ENCODE measurements around the gene PCDH11Y. TPM values are rescaled to one million over a fixed set of nuclear protein-coding genes. Genes with fewer than 3 reads are reported as not detected.
"Not testable (repeated sequence)": the region's sequence is repeated elsewhere in the genome, so short reads cannot be mapped to it uniquely, and the experiment has no call there.

The PCDH11Y gene, protein sequence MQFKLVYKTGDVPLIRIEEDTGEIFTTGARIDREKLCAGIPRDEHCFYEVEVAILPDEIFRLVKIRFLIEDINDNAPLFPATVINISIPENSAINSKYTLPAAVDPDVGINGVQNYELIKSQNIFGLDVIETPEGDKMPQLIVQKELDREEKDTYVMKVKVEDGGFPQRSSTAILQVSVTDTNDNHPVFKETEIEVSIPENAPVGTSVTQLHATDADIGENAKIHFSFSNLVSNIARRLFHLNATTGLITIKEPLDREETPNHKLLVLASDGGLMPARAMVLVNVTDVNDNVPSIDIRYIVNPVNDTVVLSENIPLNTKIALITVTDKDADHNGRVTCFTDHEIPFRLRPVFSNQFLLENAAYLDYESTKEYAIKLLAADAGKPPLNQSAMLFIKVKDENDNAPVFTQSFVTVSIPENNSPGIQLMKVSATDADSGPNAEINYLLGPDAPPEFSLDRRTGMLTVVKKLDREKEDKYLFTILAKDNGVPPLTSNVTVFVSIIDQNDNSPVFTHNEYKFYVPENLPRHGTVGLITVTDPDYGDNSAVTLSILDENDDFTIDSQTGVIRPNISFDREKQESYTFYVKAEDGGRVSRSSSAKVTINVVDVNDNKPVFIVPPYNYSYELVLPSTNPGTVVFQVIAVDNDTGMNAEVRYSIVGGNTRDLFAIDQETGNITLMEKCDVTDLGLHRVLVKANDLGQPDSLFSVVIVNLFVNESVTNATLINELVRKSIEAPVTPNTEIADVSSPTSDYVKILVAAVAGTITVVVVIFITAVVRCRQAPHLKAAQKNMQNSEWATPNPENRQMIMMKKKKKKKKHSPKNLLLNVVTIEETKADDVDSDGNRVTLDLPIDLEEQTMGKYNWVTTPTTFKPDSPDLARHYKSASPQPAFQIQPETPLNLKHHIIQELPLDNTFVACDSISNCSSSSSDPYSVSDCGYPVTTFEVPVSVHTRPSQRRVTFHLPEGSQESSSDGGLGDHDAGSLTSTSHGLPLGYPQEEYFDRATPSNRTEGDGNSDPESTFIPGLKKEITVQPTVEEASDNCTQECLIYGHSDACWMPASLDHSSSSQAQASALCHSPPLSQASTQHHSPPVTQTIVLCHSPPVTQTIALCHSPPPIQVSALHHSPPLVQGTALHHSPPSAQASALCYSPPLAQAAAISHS (N-terminal part only)
- not detected in 2 replicates for total RNA-seq

GRCh38 chrY:5000057-5000456, at the start of gene PCDH11Y:
TSS of gene PCDH11Y (plus strand) at chrY:5000296. CDS start at chrY:5057100, 56,804 bp downstream.
- H3K4me3 ChIP-seq (ENCODE audit: low read depth, low read length); DNase-seq (ENCODE audit: low read depth): not testable (repeated sequence)

DNA sequence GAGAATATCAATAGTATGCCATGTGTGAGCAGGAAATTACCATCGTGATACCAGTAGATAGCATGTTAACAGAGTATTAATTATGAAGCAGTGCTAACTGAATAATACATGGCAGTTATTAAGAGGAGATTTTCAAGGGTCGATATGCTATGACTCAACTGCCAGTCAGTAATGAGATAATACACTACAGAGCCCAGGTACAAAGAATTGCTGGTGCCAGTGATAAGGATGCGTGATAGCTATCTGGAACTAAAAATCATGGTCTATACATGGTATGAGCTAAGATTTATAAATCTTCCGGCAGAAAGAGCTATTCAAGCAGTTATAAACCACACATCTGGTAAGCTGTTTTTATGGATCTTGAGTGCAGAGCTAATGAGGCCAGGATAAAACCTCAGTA, 32.2 kb upstream of the PCDH11Y start:
- not testable (repeated sequence) for DNase-seq (ENCODE audit: low read depth); H3K4me3 ChIP-seq (ENCODE audit: low read depth, low read length)

DNA sequence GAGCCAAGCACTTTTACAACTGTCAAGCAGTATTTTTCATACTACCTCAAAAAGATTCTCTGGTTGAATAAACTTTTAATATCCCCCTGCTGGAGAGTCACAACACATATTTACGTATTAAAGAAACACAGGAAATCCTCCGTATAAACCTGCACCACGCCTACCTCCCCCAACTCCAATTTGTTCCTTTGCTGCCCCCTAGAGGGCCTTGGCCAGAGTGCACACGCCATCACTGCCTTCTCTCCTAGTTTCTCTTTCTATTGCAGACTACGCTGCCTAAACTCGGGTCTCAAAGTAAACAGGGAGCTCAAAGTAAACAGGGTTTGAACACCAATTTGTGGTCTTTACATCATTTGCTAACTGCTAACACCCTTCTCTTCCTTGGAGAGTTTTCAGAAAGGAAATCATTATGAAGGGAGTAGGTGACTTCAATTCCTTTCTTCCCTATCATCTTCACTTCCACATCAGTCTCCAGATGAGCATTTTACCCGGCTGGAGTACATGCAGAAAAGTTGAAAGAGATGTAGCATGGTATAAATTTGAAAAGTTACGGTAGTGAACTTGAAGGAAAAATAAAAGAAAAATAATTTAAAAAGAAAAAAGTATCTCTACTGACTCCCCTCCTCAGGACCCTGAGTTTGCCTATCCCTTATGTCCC, 8.2 kb upstream of the PCDH11Y start:
- DNase-seq (ENCODE audit: low read depth); H3K4me3 ChIP-seq (ENCODE audit: low read depth, low read length): not testable (repeated sequence)

DNA sequence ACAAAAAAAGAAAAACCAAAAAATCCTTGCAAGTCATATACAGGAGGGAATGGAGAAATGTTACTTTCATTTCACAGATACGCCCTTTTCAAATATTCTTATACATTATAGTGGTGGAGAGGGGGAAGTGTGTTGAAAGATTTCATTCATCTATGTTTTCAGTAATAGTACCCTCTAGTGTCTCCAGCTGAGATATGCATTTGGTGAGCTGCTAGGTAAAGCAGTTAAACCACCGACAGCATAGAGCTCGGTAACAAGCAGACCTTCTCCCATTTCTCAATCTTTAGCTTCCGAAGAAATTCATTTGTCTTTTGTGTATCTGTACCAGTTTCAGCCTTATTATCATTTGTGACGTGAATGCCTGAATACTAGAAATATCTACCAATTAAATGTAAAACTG, 5.2 kb upstream of the PCDH11Y start:
- H3K4me3 ChIP-seq (ENCODE audit: low read depth, low read length); DNase-seq (ENCODE audit: low read depth): not testable (repeated sequence)

DNA sequence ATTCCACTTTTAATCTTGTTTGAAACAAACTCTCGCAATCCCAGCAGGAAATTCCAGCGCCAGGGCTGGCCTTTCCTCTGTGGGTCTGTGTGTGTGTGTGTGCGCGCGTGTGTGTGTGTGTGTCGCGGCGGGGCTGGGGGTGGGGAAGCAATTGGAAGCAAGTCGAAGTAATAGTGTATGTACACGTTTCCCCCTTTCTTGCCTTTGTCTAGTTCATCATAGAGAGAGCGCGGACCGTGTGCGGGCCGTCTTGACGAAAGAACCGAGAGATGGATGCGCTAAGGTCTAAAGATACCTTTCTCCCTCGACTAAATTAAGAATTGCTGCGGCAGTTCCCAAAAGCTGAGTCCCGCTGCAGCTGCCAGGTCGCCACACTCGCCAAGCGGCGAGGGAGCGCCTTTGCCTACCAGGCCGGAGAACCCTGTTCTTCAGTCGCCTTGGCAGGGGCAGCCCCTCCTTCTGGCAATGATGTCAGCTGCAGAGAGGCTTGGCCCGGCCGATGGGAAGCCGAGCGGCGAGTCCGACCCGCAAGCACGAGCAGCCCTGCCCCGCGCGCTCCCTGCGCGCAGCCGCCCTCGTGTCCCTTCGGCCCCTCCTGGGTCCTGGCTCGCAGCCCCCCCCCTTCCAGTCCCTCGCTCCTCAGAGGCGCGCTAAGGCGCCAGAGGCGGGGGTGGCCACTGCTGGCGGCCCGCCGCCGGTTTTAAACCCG, 2.5 kb downstream of the PCDH11Y start:
- DNase-seq (ENCODE audit: low read depth); H3K4me3 ChIP-seq (ENCODE audit: low read depth, low read length): not testable (repeated sequence)

DNA sequence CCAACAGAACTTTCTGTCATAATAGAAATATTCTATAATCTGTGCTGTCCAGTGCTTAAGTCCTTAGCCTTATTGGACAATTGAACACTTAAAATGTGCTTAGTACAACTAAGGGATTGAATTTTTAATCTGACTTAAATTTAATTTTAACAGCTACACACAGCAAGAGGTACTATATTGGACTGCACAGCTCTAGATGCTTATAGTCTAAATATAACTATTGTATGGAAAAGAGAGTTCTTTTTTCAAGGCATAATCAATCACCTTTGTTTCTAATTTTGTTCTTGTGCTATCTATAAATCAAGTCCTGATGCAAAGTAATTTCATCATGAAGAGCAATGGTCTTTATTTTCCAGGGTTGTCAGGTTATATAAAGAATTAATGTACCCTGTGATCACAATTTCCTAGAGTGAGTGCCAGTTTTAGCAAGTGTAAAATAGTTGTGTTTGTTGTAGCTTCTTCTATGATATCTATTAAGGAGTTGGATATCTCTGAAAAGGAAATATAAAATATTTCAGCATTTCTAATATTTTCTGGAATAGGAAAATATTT, 39.0 kb downstream of the PCDH11Y start:
- DNase-seq (ENCODE audit: low read depth) = not testable (repeated sequence)

GRCh38 chrY:5083017-5083416, 82.9 kb downstream of the PCDH11Y start:
- H3K4me3 ChIP-seq (ENCODE audit: low read depth, low read length); DNase-seq (ENCODE audit: low read depth): not testable (repeated sequence)

More for the DNA sequence above, 39.0 kb downstream of the PCDH11Y start:
- not testable (repeated sequence) for H3K4me3 ChIP-seq (ENCODE audit: low read depth, low read length)

DNA sequence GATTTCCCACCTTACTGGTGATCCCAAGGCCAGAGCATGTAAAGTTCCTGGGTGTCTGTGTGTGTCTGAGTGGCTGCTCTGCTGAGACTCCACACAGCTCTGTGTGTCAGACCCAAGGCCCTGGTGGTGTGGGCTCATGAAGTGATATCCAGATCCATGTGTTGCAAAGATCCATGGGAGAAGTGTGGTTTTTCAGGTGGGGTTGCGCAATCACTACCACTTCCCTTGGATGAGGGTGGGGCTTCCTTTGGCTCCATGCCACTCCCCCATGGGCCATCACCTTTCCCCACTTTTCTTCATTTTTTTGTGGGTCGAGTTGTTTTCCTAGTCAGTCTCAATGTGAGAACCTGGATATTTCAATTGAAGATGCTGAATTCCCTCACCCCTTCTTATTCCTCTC, 182.9 kb downstream of the PCDH11Y start:
- not testable (repeated sequence) for H3K4me3 ChIP-seq (ENCODE audit: low read depth, low read length); DNase-seq (ENCODE audit: low read depth)

GRCh38 chrY:5215116-5215515, 215.0 kb downstream of the PCDH11Y start:
- H3K4me3 ChIP-seq (ENCODE audit: low read depth, low read length); DNase-seq (ENCODE audit: low read depth): not testable (repeated sequence)

DNA sequence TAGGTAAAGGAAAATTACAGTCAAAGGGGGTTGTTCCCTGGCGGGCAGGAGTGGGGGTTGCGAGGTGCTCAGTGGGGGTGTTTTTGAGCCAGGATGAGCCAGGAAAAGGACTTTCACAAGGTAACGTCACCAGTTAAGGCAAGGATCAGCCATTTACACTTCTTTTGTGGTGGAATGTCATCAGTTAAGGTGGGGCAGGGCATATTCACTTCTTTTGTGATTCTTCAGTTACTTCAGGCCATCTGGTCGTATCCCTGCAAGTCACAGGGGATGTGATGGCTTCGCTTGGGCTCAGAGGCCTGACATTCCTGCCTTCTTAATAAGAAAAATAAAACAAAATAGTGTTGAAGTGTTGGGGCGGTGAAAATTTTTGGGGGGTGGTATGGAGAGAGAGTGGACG, 324.8 kb downstream of the PCDH11Y start:
- H3K4me3 ChIP-seq (ENCODE audit: low read depth, low read length); DNase-seq (ENCODE audit: low read depth): not testable (repeated sequence)

GRCh38 chrY:5342220-5342619, 342.1 kb downstream of the PCDH11Y start:
- DNase-seq (ENCODE audit: low read depth) = not testable (repeated sequence)

DNA sequence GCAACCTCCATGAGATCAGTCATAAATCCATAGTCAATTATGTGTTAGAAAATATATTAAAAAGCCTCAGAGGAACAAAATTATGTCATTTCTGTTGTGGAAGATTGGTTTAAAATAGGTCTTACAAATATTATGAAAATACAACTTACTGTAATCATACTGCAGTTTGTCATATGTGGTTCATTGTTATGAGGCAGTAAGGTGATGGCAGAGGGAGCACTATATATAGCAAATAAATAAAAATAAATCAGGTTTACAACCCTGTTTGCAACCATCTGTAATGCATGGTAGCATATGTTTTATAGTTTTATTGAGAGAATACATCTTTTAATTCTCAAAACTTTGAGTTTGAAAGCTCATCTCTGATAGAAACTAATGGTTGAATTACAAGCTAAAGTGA, 543.6 kb downstream of the PCDH11Y start:
- DNase-seq (ENCODE audit: low read depth); H3K4me3 ChIP-seq (ENCODE audit: low read depth, low read length): not testable (repeated sequence)

More at GRCh38 chrY:5342220-5342619, 342.1 kb downstream of the PCDH11Y start:
- H3K4me3 ChIP-seq (ENCODE audit: low read depth, low read length) = not testable (repeated sequence)

- H3K4me3 ChIP-seq (ENCODE audit: low read depth, low read length); DNase-seq (ENCODE audit: low read depth): not testable (repeated sequence)
Observed at GRCh38 chrY:5638589-5638988, 638.5 kb downstream of the PCDH11Y start.

DNA sequence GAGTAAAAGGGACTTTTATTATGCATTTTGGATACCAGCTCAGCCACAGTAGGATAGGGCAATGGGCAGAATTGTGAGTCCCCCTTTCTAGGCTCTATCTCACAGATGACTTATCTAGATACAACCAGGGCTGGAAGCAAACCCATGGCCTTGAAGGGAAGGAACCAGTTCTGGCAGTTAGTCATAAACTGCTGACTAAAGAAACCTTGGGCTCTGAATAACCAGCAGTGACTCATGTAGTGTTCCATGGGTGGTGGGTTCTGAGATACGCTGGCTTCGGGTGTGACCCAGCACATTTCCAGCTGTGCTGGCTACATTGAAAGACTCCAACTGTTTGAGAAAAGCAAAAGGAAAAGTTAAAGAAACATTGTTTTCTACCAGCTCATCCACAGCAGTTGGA, 679.2 kb downstream of the PCDH11Y start:
- DNase-seq (ENCODE audit: low read depth) = not testable (repeated sequence)

DNA sequence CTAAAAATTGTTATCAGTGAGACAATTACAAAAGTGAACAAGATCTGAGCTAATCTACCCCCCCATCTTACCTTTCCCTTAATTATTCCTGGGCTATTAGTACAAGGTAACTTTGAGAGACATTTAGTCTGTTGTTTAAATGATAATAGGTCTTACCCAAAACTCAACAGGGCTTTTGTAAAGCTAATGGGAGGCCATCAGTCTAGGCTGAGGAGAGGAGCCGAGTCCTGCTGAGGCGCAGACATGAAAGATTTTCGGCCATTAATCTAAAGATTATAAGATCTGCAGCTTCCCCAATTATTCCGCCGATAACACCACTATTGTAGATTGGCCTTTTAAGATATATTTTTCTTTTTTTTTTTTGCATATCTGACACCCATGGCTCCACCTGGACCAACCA, 708.6 kb downstream of the PCDH11Y start:
- not testable (repeated sequence) for DNase-seq (ENCODE audit: low read depth); H3K4me3 ChIP-seq (ENCODE audit: low read depth, low read length)

More for the DNA sequence above, 679.2 kb downstream of the PCDH11Y start:
- not testable (repeated sequence) for H3K4me3 ChIP-seq (ENCODE audit: low read depth, low read length)

DNA sequence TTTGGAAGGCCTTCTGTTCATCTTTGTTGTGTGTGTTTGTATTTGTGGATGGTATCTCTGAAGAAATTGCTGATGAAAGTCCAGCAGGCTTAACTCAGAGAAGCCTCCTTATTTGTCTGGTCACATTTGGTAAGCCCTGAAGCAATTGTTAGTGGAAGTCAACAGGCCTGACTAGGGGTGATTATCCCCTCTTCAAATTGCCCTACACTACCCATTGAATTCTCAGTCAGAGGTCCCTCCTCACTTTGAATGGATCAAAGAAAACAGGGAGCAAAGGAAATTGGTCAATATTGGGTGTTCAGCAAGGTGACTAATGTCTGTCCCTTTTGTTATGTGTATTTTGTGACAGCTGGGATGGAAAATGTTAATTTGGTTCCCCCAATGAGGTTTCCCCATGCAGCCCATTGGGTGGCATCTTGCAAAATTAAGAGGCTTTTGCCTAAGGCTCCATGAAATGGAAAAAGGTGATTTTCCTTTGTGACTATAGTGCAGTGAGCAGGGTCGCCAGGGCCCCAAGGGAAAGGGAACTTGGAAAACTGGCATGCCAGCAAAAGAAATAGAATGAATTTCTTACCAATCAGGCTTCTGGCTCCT, 709.8 kb downstream of the PCDH11Y start:
- DNase-seq (ENCODE audit: low read depth); H3K4me3 ChIP-seq (ENCODE audit: low read depth, low read length): not testable (repeated sequence)

DNA sequence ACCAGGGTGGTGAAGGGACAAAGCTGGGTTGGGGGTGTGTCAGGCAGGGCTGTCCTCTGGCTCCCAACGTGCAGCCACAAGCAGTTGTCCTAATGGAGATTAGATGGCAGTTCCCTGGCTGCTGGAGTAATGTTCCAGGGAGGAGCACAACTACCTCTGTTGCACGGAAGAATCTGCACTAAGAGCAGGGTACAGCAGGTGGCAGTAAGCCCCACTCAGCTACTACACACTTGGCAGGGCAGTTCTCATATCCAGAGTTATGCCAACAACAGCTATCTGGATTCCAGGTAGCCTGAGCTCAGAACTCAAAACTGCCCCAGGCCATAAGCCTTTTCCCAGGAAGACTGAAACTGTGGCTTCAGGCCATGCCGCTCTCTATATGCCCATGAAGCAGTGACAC, 761.3 kb downstream of the PCDH11Y start:
- DNase-seq (ENCODE audit: low read depth); H3K4me3 ChIP-seq (ENCODE audit: low read depth, low read length): not testable (repeated sequence)
